ENCODE measurements around the gene FDXR. TPM values are rescaled to one million over a fixed set of nuclear protein-coding genes. Genes with fewer than 3 reads are reported as not detected.

FDXR gene
- total and polyA plus RNA-seq, 2 donors (not counting 3 experiments of a cell fraction or from before 2014, with no cell fraction given): 19.7 to 33.4 TPM

DNA sequence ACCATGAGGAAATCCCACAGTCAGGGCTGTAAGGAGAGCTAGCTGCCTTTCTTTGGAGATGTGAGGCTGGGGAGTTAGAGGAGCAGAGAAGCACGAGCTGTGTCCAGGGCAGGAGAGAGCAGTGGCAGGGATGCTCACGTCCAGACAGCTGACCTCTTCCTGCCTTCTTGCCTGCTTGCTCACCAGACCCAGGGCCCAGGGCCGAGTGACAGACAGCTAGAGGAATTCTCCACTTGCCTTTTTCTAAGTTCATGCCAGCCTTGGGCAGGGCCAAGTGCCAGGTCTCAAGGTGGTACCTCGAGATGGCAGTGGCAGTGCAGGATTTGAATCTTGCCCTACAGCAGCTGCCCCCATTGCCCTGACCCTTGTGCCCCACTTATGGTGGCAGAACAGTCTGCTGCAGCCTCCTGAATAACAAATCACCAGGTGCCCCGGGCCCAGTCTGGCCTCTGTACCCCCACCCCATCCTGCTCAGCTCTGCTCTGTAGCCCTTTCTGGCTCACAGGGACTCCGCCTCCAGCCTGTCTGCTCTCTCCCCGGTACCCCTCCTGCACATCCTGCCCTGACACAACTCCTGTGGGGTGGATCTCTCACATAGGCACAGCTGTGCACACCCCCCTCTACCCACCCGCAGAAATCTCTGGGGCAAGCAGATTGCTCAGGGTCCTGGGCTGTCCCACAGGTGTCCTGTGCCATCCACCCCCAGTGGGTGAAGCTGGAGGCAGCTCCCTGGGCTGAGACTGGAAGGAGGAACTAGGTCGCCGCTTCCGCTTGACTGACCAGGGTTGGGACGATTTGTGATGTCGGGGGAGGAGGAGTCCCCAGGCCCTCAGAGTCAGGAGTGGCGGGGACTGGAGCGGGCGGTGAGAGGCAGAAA is 39.1 kb downstream of the FDXR start:
- no peak overlapping the region for H3K4me2 ChIP-seq (ENCODE audit: insufficient read depth, low read length)
- ChIA-PET CTCF (interaction anchor here (1.2 to 2.5 kb wide), 2 partner anchors 9 to 27 kb away, joined by 4 to 15 read pairs; no protein-coding TSS in a partner anchor), POLR2A (no interaction called here)
- no peak overlapping the region for H3K9ac ChIP-seq (replicated peaks; ENCODE audit: extremely low read depth, insufficient read depth, low read length)
- no peak for FAIRE-seq
- no peaks in the 10 kb centered on the region for H3K9me1 ChIP-seq (replicated peaks; ENCODE audit: control insufficient read depth, extremely low read depth, insufficient read depth, low read length)
- TF ChIP-seq EZH2 (IDR thresholded peaks at IDR 0.05; ENCODE audit: borderline replicate concordance, low read depth, low read length, severe bottlenecking) (no peak), GATA2 (IDR thresholded peaks at IDR 0.05; ENCODE audit: insufficient read depth, insufficient read length, low read depth, low read length) (no peak), MYC (IDR thresholded peaks at IDR 0.05; ENCODE audit: low read depth, low read length) (no peak), FOS (IDR thresholded peaks at IDR 0.05; ENCODE audit: borderline replicate concordance, insufficient read depth, low read length) (no peak), POLR2A (IDR thresholded peaks at IDR 0.05; ENCODE audit: low read depth, low read length) (no peak), POLR2AphosphoS5 (IDR thresholded peaks at IDR 0.05; ENCODE audit: insufficient read depth, low read depth, low read length) (no peak), JUN (IDR thresholded peaks at IDR 0.05; ENCODE audit: borderline replicate concordance, insufficient read depth, insufficient read length, low read depth) (no peak)
- TF ChIP-seq, protein P1, sequence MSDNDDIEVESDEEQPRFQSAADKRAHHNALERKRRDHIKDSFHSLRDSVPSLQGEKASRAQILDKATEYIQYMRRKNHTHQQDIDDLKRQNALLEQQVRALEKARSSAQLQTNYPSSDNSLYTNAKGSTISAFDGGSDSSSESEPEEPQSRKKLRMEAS (IDR thresholded peaks at IDR 0.05; ENCODE audit: insufficient read depth, insufficient read length): no peak
- TF ChIP-seq, protein P2, sequence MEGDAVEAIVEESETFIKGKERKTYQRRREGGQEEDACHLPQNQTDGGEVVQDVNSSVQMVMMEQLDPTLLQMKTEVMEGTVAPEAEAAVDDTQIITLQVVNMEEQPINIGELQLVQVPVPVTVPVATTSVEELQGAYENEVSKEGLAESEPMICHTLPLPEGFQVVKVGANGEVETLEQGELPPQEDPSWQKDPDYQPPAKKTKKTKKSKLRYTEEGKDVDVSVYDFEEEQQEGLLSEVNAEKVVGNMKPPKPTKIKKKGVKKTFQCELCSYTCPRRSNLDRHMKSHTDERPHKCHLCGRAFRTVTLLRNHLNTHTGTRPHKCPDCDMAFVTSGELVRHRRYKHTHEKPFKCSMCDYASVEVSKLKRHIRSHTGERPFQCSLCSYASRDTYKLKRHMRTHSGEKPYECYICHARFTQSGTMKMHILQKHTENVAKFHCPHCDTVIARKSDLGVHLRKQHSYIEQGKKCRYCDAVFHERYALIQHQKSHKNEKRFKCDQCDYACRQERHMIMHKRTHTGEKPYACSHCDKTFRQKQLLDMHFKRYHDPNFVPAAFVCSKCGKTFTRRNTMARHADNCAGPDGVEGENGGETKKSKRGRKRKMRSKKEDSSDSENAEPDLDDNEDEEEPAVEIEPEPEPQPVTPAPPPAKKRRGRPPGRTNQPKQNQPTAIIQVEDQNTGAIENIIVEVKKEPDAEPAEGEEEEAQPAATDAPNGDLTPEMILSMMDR (IDR thresholded peaks at IDR 0.05; ENCODE audit: extremely low read depth in 1 of 2, insufficient read depth in 1 of 2, low read depth in 1 of 2, low read length in 2 of 2): no peak
- no peak overlapping the region for H2AFZ ChIP-seq (ENCODE audit: low read depth, low read length)
- H3K79me2 ChIP-seq (ENCODE audit: control insufficient read depth, insufficient read depth, low read length): no peaks in the 10 kb centered on the region
- no peak for DNase-seq (ENCODE audit: low read depth, low spot score)
- dilution Hi-C loops (cut with MboI; ENCODE audit: extremely low pct_ligation_motif_present, low sequenced_read_pairs): no loop called here
- no peaks in the 10 kb centered on the region for H3K27me3 ChIP-seq (ENCODE audit: control insufficient read depth in 2 of 2, insufficient read depth in 2 of 2, low read length in 2 of 2)
- intact Hi-C loops (cut with micrococcal nuclease): no loop called here
- H3K27ac ChIP-seq (ENCODE audit: insufficient read depth, low read depth, low read length): no peak overlapping the region
- H3K9me3 ChIP-seq (replicated peaks; ENCODE audit: control insufficient read depth, insufficient read depth, low read length): no peaks in the 10 kb centered on the region
- H3K4me3 ChIP-seq (replicated peaks in 1 of 3; ENCODE audit: insufficient read depth in 1 of 3, low read depth in 1 of 3, low read length in 3 of 3): no peak overlapping the region
- BruUV-seq (replicated peaks): no TSS peak
- H3K4me1 ChIP-seq (ENCODE audit: control insufficient read depth, extremely low read depth, insufficient read depth, low read length): no peaks in the 10 kb centered on the region
- H3K36me3 ChIP-seq (ENCODE audit: control insufficient read depth in 2 of 2, extremely low read depth in 1 of 2, insufficient read depth in 2 of 2, low read length in 2 of 2): no peaks in the 10 kb centered on the region
- H4K20me1 ChIP-seq (replicated peaks; ENCODE audit: control insufficient read depth, extremely low read depth, insufficient read depth, low read length): no peaks in the 10 kb centered on the region

Data from endothelial cell of umbilical vein (primary cell).